Prostate gland (tissue), 2 donors: ENCODE measurements around the gene GATD1.

Experiments
- POLR2A ChIP-seq: fragments of 450-650 bp; IDR thresholded peaks from one replicate; pipeline ENCODE4 v1.6.1; 2016; ENCODE audit warnings: antibody characterized with exemption, mild to moderate bottlenecking
- TF ChIP-seq, protein P1 (sequence below), 4 experiments: fragments of 200-600 bp in 2 of 4; fragments of 450-650 bp in 2 of 4; sonication (generic) in 2 of 4; IDR thresholded peaks; 1 replicate in 3 of 4; 2 replicates in 1 of 4; pipeline ENCODE4 v1.5.1; 2016 to 2019; ENCODE audit warnings: antibody characterized with exemption in 4 of 4, mild to moderate bottlenecking in 2 of 4, moderate library complexity in 2 of 4

DNA sequence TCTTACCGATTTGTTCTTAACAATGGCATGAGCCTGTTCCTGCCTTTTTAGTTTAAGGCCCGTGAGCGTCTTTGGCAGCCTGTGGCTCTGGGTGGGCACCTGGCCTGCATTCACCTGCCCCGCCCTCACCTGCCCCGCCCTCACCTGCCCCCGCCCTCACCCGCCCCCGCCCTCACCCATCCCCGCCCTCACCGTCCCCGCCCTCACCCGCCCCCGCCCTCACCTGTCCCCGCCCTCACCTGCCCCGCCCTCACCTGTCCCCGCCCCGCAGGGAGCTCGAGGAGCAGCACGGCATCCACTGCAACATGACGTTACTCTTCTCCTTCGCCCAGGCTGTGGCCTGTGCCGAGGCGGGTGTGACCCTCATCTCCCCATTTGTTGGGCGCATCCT is 14.2 kb downstream of the GATD1 start:
- TF ChIP-seq POLR2A, result no peak
- TF ChIP-seq, protein P1, sequence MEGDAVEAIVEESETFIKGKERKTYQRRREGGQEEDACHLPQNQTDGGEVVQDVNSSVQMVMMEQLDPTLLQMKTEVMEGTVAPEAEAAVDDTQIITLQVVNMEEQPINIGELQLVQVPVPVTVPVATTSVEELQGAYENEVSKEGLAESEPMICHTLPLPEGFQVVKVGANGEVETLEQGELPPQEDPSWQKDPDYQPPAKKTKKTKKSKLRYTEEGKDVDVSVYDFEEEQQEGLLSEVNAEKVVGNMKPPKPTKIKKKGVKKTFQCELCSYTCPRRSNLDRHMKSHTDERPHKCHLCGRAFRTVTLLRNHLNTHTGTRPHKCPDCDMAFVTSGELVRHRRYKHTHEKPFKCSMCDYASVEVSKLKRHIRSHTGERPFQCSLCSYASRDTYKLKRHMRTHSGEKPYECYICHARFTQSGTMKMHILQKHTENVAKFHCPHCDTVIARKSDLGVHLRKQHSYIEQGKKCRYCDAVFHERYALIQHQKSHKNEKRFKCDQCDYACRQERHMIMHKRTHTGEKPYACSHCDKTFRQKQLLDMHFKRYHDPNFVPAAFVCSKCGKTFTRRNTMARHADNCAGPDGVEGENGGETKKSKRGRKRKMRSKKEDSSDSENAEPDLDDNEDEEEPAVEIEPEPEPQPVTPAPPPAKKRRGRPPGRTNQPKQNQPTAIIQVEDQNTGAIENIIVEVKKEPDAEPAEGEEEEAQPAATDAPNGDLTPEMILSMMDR (IDR thresholded peaks at IDR 0.05), result no peak
